HEK293 (cell line): ENCODE data around the gene ZSCAN32.

ENCODE experiments used
- CTCF ChIA-PET: fragments of 350-600 bp; formaldehyde crosslinking; extraction: SDS; loops from one replicate; lab custom pipeline; 2021; ENCODE audit warnings: antibody characterized with exemption; lab: Yijun Ruan, JAX
- POLR2A ChIA-PET: fragments of 300-600 bp; formaldehyde crosslinking; extraction: SDS; loops from one replicate; lab custom pipeline; 2020; ENCODE audit warnings: antibody characterized with exemption, inconsistent platforms; lab: Yijun Ruan, JAX
- H3K27ac ChIP-seq: fragments of 200-500 bp; sonication (Bioruptor generic); 2 replicates; pipeline ENCODE4 v1.5.1; 2014; ENCODE audit warnings: low read depth, low read length, control low read depth, inconsistent platforms; ENCODE audit errors: extremely low read depth
- H3K36me3 ChIP-seq, 2 experiments: fragments of 200-500 bp in 1 of 2; sonication (Bioruptor generic) in 1 of 2; 1 replicate in 1 of 2; 2 replicates in 1 of 2; pipeline ENCODE4 v1.5.1; 2014 to 2017; ENCODE audit warnings: inconsistent platforms in 2 of 2, low read length in 2 of 2; ENCODE audit not compliant: control insufficient read depth in 2 of 2, insufficient read depth in 1 of 2
- H3K4me1 ChIP-seq: fragments of 200-500 bp; sonication (Bioruptor generic); 2 replicates; pipeline ENCODE4 v1.5.1; 2014; ENCODE audit warnings: mild to moderate bottlenecking, low read length, inconsistent platforms; ENCODE audit not compliant: control insufficient read depth, insufficient read depth
- H3K4me3 ChIP-seq: 2 replicates; pipeline ENCODE4 v1.5.1; 2011; ENCODE audit warnings: low read depth, mild to moderate bottlenecking, control low read depth, low read length, moderate library complexity
- H3K9me3 ChIP-seq: fragments of 200-500 bp; sonication (Bioruptor generic); 2 replicates; pipeline ENCODE4 v1.5.1; 2014; ENCODE audit warnings: low read depth, low read length, inconsistent platforms; ENCODE audit not compliant: control insufficient read depth, insufficient read depth
- MZF1 ChIP-seq: fragments of 450-650 bp; formaldehyde crosslinking; IDR thresholded peaks from 2 replicates; pipeline ENCODE4 v1.5.1; 2017; ENCODE audit warnings: missing biosample characterization, missing genetic modification characterization, borderline replicate concordance
- PRDM2 ChIP-seq: fragments of 450-650 bp; formaldehyde crosslinking; IDR thresholded peaks from 2 replicates; pipeline ENCODE4 v1.5.1; 2016; ENCODE audit warnings: missing biosample characterization, missing genetic modification characterization, borderline replicate concordance
- SCRT2 ChIP-seq: fragments of 450-650 bp; formaldehyde crosslinking; IDR thresholded peaks from 2 replicates; pipeline ENCODE4 v1.5.1; 2016; ENCODE audit warnings: missing biosample characterization, missing genetic modification characterization
- SP2 ChIP-seq: fragments of 450-650 bp; formaldehyde crosslinking; IDR thresholded peaks from 2 replicates; pipeline ENCODE4 v1.5.1; 2016; ENCODE audit warnings: missing biosample characterization, missing genetic modification characterization
- ZFP41 ChIP-seq: fragments of 450-650 bp; formaldehyde crosslinking; IDR thresholded peaks from 2 replicates; pipeline ENCODE4 v1.5.1; 2016; ENCODE audit warnings: missing biosample characterization, missing genetic modification characterization, borderline replicate concordance
- ZFP69B ChIP-seq: fragments of 450-650 bp; formaldehyde crosslinking; IDR thresholded peaks from 2 replicates; pipeline ENCODE4 v1.5.1; 2016; ENCODE audit warnings: missing biosample characterization, missing genetic modification characterization
- ZNF10 ChIP-seq: fragments of 450-650 bp; formaldehyde crosslinking; IDR thresholded peaks from 2 replicates; pipeline ENCODE4 v1.5.1; 2017; ENCODE audit warnings: missing biosample characterization, missing genetic modification characterization
- ZNF114 ChIP-seq: fragments of 450-650 bp; formaldehyde crosslinking; IDR thresholded peaks from 2 replicates; pipeline ENCODE4 v1.5.0; 2017; ENCODE audit warnings: missing biosample characterization, missing genetic modification characterization
- ZNF175 ChIP-seq: fragments of 450-650 bp; formaldehyde crosslinking; IDR thresholded peaks from 2 replicates; pipeline ENCODE4 v1.5.1; 2016; ENCODE audit warnings: missing biosample characterization, missing genetic modification characterization
- ZNF211 ChIP-seq: fragments of 450-650 bp; formaldehyde crosslinking; IDR thresholded peaks from 2 replicates; pipeline ENCODE4 v1.5.1; 2016; ENCODE audit warnings: low read depth, missing biosample characterization, missing genetic modification characterization
- ZNF214 ChIP-seq: fragments of 450-650 bp; formaldehyde crosslinking; IDR thresholded peaks from 2 replicates; pipeline ENCODE4 v1.5.1; 2017; ENCODE audit warnings: missing biosample characterization, mild to moderate bottlenecking, missing genetic modification characterization, borderline replicate concordance
- ZNF221 ChIP-seq: fragments of 450-650 bp; formaldehyde crosslinking; IDR thresholded peaks from 2 replicates; pipeline ENCODE4 v1.5.1; 2017; ENCODE audit warnings: missing biosample characterization, missing genetic modification characterization, borderline replicate concordance
- ZNF280C ChIP-seq: fragments of 450-650 bp; formaldehyde crosslinking; IDR thresholded peaks from 2 replicates; pipeline ENCODE4 v1.5.1; 2016; ENCODE audit warnings: missing biosample characterization, missing genetic modification characterization
- ZNF513 ChIP-seq: fragments of 450-650 bp; IDR thresholded peaks from 2 replicates; pipeline ENCODE4 v1.5.1; 2018; ENCODE audit warnings: missing biosample characterization, missing genetic modification characterization
- ZNF610 ChIP-seq: fragments of 450-650 bp; formaldehyde crosslinking; IDR thresholded peaks from 2 replicates; pipeline ENCODE4 v1.5.1; 2016; ENCODE audit warnings: missing biosample characterization, missing genetic modification characterization, borderline replicate concordance
- ZNF664 ChIP-seq: fragments of 450-650 bp; formaldehyde crosslinking; IDR thresholded peaks from 2 replicates; pipeline ENCODE4 v1.5.1; 2016; ENCODE audit warnings: missing biosample characterization, missing genetic modification characterization
- ZNF692 ChIP-seq: fragments of 450-650 bp; formaldehyde crosslinking; IDR thresholded peaks from 2 replicates; pipeline ENCODE4 v1.5.1; 2016; ENCODE audit warnings: missing biosample characterization, missing genetic modification characterization
- ZNF777 ChIP-seq: fragments of 450-650 bp; formaldehyde crosslinking; IDR thresholded peaks from 2 replicates; pipeline ENCODE4 v1.5.1; 2017; ENCODE audit warnings: missing biosample characterization, missing genetic modification characterization, borderline replicate concordance
- ZNF792 ChIP-seq: fragments of 450-650 bp; formaldehyde crosslinking; IDR thresholded peaks from 2 replicates; pipeline ENCODE4 v1.5.1; 2016; ENCODE audit warnings: missing biosample characterization, missing genetic modification characterization
- ZXDB ChIP-seq: fragments of 450-650 bp; formaldehyde crosslinking; IDR thresholded peaks from 2 replicates; pipeline ENCODE4 v1.5.1; 2016; ENCODE audit warnings: missing biosample characterization, missing genetic modification characterization

Gene ZSCAN32

GRCh38 chr16:3349175-3349574, 51.6 kb downstream of the ZSCAN32 start:
- CTCF ChIA-PET: no interaction called here
- Histone ChIP-seq H3K9me3 (no peaks in the 10 kb centered on the region), H3K27ac (no peak overlapping the region), H3K4me3 (no peak overlapping the region), H3K4me1 (no peaks in the 10 kb centered on the region), H3K36me3 (no peaks in the 10 kb centered on the region)
- TF ChIP-seq ZNF114 (tag by site-specific recombination) (no peak), MZF1 (no peak), ZNF792 (tag by site-specific recombination) (no peak), ZNF513 (tag by site-specific recombination) (no peak), ZNF777 (tag by site-specific recombination) (no peak), ZNF10 (tag by site-specific recombination) (no peak), SP2 (tag by site-specific recombination) (no peak), ZXDB (no peak), ZNF280C (tag by site-specific recombination) (no peak), PRDM2 (tag by site-specific recombination) (no peak), ZFP41 (tag by site-specific recombination) (no peak), ZNF211 (tag by site-specific recombination) (no peak)
- POLR2A ChIA-PET: no interaction called here

- ChIA-PET CTCF (no interaction called here), POLR2A (no interaction called here)
- H3K27ac ChIP-seq: no peak overlapping the region
- no peaks in the 10 kb centered on the region for H3K36me3 ChIP-seq
- TF ChIP-seq ZFP69B (tag by site-specific recombination) (peak; percentile 68; the same call in 1 of the 2 replicates), ZNF610 (tag by site-specific recombination) (no peak), SCRT2 (tag by site-specific recombination) (peak; percentile 84), ZNF664 (tag by site-specific recombination) (no peak), ZNF692 (tag by site-specific recombination) (peak; percentile 88), ZNF175 (no peak), ZNF214 (no peak), ZNF221 (tag by site-specific recombination) (no peak)
- TF ChIP-seq, all 188 proteins: peak for 3
- H3K4me1 ChIP-seq: no peaks in the 10 kb centered on the region
- no peaks in the 10 kb centered on the region for H3K9me3 ChIP-seq
- no peak overlapping the region for H3K4me3 ChIP-seq
These were observed 52.1 kb downstream of the ZSCAN32 start for GRCh38 chr16:3348547-3349167.
